Activated CD4-positive, alpha-beta T cell treated with anti-CD3 and anti-CD28 coated beads, Interleukin-2, amount 50 U/mL, for 4 hours (primary cell): ENCODE data around the gene PDCD6IP.
A peak's percentile ranks its signal among the peaks of the same experiment; 100 is the strongest.
"Not testable (repeated sequence)": the region's sequence is repeated elsewhere in the genome, so short reads cannot be mapped to it uniquely, and the experiment has no call there.

Experiments used
- DNase-seq, 2 experiments: peaks; one replicate each; pipeline ENCODE4 v3.0.0-alpha.2; 2020

The PDCD6IP gene

GRCh38 chr3:33798418-33799201 lies at the start of gene PDCD6IP:
Gene PDCD6IP, plus strand, starts transcription at chr3:33798630. Its CDS starts 99 bp downstream, at chr3:33798729.
- DNase-seq, result peak; percentile 77 to 80

- no peak for DNase-seq
These were observed 48.8 kb upstream of the PDCD6IP start for GRCh38 chr3:33749546-33750210.

- DNase-seq, result no peak
These were observed 48.2 kb upstream of the PDCD6IP start for GRCh38 chr3:33750211-33750548.

GRCh38 chr3:33751336-33751735 lies 47.1 kb upstream of the PDCD6IP start:
- no peak for DNase-seq

GRCh38 chr3:33754391-33754790 lies 44.0 kb upstream of the PDCD6IP start:
- not testable (repeated sequence) for DNase-seq

- no peak for DNase-seq
These were observed 40.1 kb upstream of the PDCD6IP start for GRCh38 chr3:33758281-33758680.

- DNase-seq, result no peak
These were observed 39.6 kb upstream of the PDCD6IP start for GRCh38 chr3:33758864-33759263.

GRCh38 chr3:33768578-33769330 lies 29.7 kb upstream of the PDCD6IP start:
- DNase-seq, result no peak

- DNase-seq, result no peak
These were observed 24.8 kb upstream of the PDCD6IP start for GRCh38 chr3:33773637-33774036.

- no peak for DNase-seq
These were observed 23.1 kb upstream of the PDCD6IP start for GRCh38 chr3:33775363-33775762.

- DNase-seq, result no peak
These were observed 20.4 kb upstream of the PDCD6IP start for GRCh38 chr3:33777996-33778395.

- no peak for DNase-seq
These were observed 18.7 kb upstream of the PDCD6IP start for GRCh38 chr3:33779751-33780150.

- DNase-seq, result not testable (repeated sequence)
These were observed 17.0 kb upstream of the PDCD6IP start for GRCh38 chr3:33781413-33781812.

- DNase-seq, result no peak
These were observed 11.7 kb upstream of the PDCD6IP start for GRCh38 chr3:33786565-33787327.

GRCh38 chr3:33787328-33788009 lies 11.0 kb upstream of the PDCD6IP start:
- peak; percentile 37 to 41 for DNase-seq

- DNase-seq, result no peak
These were observed 9.1 kb upstream of the PDCD6IP start for GRCh38 chr3:33789183-33789954.

- no peak for DNase-seq
These were observed 8.3 kb upstream of the PDCD6IP start for GRCh38 chr3:33790091-33790490.

GRCh38 chr3:33791477-33792166 lies 6.8 kb upstream of the PDCD6IP start:
- DNase-seq, result no peak

GRCh38 chr3:33792167-33792892 lies 6.1 kb upstream of the PDCD6IP start:
- DNase-seq, result no peak

- no peak for DNase-seq
These were observed 3.3 kb upstream of the PDCD6IP start for GRCh38 chr3:33795131-33795530.
